Loucy (cell line): ENCODE results near the gene LRRC17.

Experiments used
- H2AFZ ChIP-seq: fragments of 200-600 bp; sonication (generic); 2 replicates; pipeline ENCODE4 v1.6.0; 2016; ENCODE audit warnings: antibody characterized with exemption, mild to moderate bottlenecking, low read length, moderate library complexity
- H3F3A ChIP-seq: fragments of 200-600 bp; 2 replicates; pipeline ENCODE4 v1.6.0; 2016; ENCODE audit warnings: antibody characterized with exemption, low read depth, mild to moderate bottlenecking
- H3K27me3 ChIP-seq: fragments of 200-600 bp; sonication (generic); 2 replicates; pipeline ENCODE4 v1.6.1; 2014; ENCODE audit warnings: low read length, mild to moderate bottlenecking; ENCODE audit not compliant: insufficient read depth, poor library complexity, severe bottlenecking
- H3K36me3 ChIP-seq: fragments of 200-600 bp; sonication (generic); 2 replicates; pipeline ENCODE4 v1.6.1; 2016; ENCODE audit warnings: low read length; ENCODE audit not compliant: insufficient read depth
- H3K4me1 ChIP-seq: fragments of 200-600 bp; sonication (generic); 2 replicates; pipeline ENCODE4 v1.5.1; 2014; ENCODE audit warnings: low read length, mild to moderate bottlenecking; ENCODE audit not compliant: insufficient read depth, poor library complexity, severe bottlenecking
- H3K4me2 ChIP-seq: fragments of 200-600 bp; sonication (generic); 2 replicates; pipeline ENCODE4 v1.6.0; 2014; ENCODE audit warnings: antibody characterized with exemption, low read length, low read depth, mild to moderate bottlenecking; ENCODE audit not compliant: poor library complexity, severe bottlenecking
- H3K4me3 ChIP-seq: fragments of 200-600 bp; sonication (generic); 2 replicates; pipeline ENCODE4 v1.5.1; 2014; ENCODE audit warnings: low read length, mild to moderate bottlenecking, mixed read lengths; ENCODE audit not compliant: poor library complexity, severe bottlenecking
- H3K79me2 ChIP-seq: fragments of 200-600 bp; sonication (generic); 2 replicates; pipeline ENCODE4 v1.6.1; 2014; ENCODE audit warnings: low read length; ENCODE audit not compliant: insufficient read depth
- H3K9ac ChIP-seq: fragments of 200-600 bp; sonication (generic); 2 replicates; pipeline ENCODE4 v1.6.0; 2014; ENCODE audit warnings: mild to moderate bottlenecking, low read depth, low read length, moderate library complexity; ENCODE audit not compliant: poor library complexity, severe bottlenecking
- H3K9me2 ChIP-seq: fragments of 200-600 bp; sonication (generic); replicated peaks from 2 replicates; pipeline ENCODE4 v1.6.1; 2016; ENCODE audit warnings: low read depth, low read length, mixed read lengths
- H3K9me3 ChIP-seq: fragments of 200-600 bp; sonication (generic); 2 replicates; pipeline ENCODE4 v1.6.1; 2014; ENCODE audit warnings: mild to moderate bottlenecking, antibody characterized with exemption, low read length, low read depth; ENCODE audit not compliant: insufficient read depth
- H4K20me1 ChIP-seq: fragments of 200-600 bp; sonication (generic); 2 replicates; pipeline ENCODE4 v1.6.0; 2014; ENCODE audit warnings: antibody characterized with exemption, low read length, mild to moderate bottlenecking; ENCODE audit not compliant: insufficient read depth, poor library complexity, severe bottlenecking
- EZH2phosphoT487 ChIP-seq: fragments of 200-600 bp; IDR thresholded peaks from 2 replicates; pipeline ENCODE4 v1.6.1; 2018; ENCODE audit warnings: antibody characterized with exemption, mild to moderate bottlenecking, moderate library complexity, borderline replicate concordance
- TF ChIP-seq, protein P1 (sequence below): fragments of 200-600 bp; sonication (generic); conservative IDR thresholded peaks from 2 replicates; pipeline ENCODE4 v1.5.1; 2014; ENCODE audit warnings: mild to moderate bottlenecking, antibody characterized with exemption, low read length

The LRRC17 gene

DNA sequence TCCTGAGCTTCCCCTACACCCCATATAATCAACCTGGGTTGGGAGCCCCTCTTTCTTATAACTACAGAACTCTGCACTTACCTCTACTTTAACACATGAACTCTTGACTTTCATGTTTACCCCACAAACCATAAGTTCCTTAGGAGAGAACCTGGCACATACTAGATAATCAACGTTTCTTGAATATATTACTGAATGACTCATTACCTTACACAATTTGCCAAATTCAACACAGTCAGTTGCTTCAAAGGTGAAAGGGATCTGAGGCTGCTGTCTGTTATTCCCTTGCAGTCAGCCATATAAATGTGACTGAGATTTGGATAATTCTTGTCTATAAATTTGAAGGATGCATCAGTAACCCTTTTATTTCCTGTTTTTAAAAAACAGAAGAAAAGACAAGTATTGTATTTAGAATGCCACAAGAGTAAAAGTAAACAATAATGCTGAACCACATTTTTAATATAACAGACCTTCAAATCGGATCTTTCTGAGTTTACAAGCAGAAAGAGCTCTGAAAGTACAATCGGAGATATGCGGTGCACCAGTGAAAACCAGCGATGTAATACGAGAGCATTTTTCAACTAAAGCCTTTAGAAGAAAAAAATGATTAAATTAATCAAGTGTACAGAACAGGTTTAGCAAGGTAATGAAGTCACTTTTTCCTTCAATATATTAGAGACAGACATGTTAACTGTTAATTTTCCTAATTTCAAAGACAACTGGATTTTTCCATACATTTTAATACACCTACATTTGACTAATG lies 29.5 kb upstream of the LRRC17 start:
- no peak overlapping the region for H3K9ac ChIP-seq
- TF ChIP-seq EZH2phosphoT487, result no peak
- TF ChIP-seq, protein P1, sequence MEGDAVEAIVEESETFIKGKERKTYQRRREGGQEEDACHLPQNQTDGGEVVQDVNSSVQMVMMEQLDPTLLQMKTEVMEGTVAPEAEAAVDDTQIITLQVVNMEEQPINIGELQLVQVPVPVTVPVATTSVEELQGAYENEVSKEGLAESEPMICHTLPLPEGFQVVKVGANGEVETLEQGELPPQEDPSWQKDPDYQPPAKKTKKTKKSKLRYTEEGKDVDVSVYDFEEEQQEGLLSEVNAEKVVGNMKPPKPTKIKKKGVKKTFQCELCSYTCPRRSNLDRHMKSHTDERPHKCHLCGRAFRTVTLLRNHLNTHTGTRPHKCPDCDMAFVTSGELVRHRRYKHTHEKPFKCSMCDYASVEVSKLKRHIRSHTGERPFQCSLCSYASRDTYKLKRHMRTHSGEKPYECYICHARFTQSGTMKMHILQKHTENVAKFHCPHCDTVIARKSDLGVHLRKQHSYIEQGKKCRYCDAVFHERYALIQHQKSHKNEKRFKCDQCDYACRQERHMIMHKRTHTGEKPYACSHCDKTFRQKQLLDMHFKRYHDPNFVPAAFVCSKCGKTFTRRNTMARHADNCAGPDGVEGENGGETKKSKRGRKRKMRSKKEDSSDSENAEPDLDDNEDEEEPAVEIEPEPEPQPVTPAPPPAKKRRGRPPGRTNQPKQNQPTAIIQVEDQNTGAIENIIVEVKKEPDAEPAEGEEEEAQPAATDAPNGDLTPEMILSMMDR, result no peak
- H3K9me2 ChIP-seq, result no peaks in the 10 kb centered on the region
- no peak overlapping the region for H3K4me3 ChIP-seq
- no peak overlapping the region for H3K4me2 ChIP-seq
- no peaks in the 10 kb centered on the region for H3F3A ChIP-seq
- H3K4me1 ChIP-seq, result no peaks in the 10 kb centered on the region
- H3K9me3 ChIP-seq, result no peaks in the 10 kb centered on the region
- H3K36me3 ChIP-seq, result no peaks in the 10 kb centered on the region
- H3K27me3 ChIP-seq, result no peaks in the 10 kb centered on the region
- H3K79me2 ChIP-seq, result no peaks in the 10 kb centered on the region
- H4K20me1 ChIP-seq, result no peaks in the 10 kb centered on the region
- H2AFZ ChIP-seq, result no peak overlapping the region

DNA sequence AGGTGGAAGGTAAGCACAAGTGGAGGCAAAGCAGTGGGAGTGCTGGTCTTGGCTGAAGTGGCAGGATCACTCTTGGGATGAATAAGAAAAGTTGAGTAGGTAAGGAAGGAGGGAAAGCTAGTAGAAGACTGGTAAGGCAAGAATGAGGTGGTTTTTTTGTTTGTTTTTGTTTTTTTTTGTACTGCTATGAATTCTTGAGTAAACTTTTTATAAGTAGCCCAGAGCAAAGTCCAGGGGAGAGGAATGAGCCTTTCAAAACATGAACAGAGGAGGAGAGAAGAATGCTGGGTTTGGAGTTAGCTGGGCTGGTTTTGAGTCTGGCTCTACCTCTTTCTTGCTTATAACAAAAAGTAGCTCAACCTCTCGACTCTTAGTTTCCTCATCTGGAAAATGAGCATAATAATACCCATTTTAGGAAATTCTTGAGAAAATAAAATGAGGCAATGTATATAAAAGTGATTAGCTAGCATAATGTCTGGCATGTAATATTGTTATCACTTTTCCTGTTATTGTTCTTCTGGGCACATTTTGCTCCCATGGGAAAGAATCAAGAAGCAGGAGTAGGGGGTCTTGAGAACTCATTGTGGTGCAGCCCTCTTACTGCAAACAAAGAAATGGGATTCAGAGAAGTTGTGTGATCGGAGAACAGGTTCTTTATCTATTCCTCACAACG lies 24.1 kb upstream of the LRRC17 start:
- H3K9ac ChIP-seq, result no peak overlapping the region
- H3K4me1 ChIP-seq, result no peaks in the 10 kb centered on the region
- H3K79me2 ChIP-seq, result no peaks in the 10 kb centered on the region
- H4K20me1 ChIP-seq, result no peaks in the 10 kb centered on the region
- H2AFZ ChIP-seq, result no peak overlapping the region
- H3K9me3 ChIP-seq, result no peaks in the 10 kb centered on the region
- TF ChIP-seq, protein P1, result no peak
- no peak for TF ChIP-seq EZH2phosphoT487
- no peaks in the 10 kb centered on the region for H3K27me3 ChIP-seq
- H3K9me2 ChIP-seq, result no peaks in the 10 kb centered on the region
- no peak overlapping the region for H3K4me3 ChIP-seq
- no peak overlapping the region for H3K4me2 ChIP-seq
- H3F3A ChIP-seq, result no peaks in the 10 kb centered on the region
- H3K36me3 ChIP-seq, result no peaks in the 10 kb centered on the region

DNA sequence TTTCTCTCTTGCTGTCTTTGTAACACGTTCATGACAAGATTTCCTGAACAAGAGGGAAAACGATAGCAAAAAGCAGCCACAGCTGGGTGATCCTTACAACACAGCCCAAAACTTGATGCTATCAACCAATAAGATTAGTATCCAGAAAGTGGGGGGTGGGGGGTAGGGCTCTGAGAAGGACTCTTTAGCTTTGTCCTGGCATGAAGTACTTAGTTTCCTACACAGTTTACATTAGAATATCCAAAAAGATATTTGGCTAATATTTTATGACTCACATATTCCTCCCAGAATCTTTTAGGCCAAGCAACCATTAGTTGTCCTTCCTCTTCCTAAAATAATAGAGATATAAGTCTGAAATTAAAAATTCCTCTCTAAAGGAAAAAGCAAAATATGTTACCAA lies 22.9 kb upstream of the LRRC17 start:
- Histone ChIP-seq H3K36me3 (no peaks in the 10 kb centered on the region), H3K9me2 (no peaks in the 10 kb centered on the region), H3F3A (no peaks in the 10 kb centered on the region), H3K4me3 (no peak overlapping the region), H3K4me1 (no peaks in the 10 kb centered on the region), H2AFZ (no peak overlapping the region), H3K27me3 (no peaks in the 10 kb centered on the region), H3K79me2 (no peaks in the 10 kb centered on the region), H3K4me2 (no peak overlapping the region), H4K20me1 (no peaks in the 10 kb centered on the region), H3K9ac (no peak overlapping the region), H3K9me3 (no peaks in the 10 kb centered on the region)
- no peak for TF ChIP-seq EZH2phosphoT487
- TF ChIP-seq, protein P1, result no peak
